WTC11 (cell line): ENCODE measurements around the gene SDHC. TPM values are rescaled to one million over a fixed set of nuclear protein-coding genes. Genes with fewer than 3 reads are reported as not detected.

Experiments used
- ATAC-seq: fragments of 200-7000 bp; cut with Tn5 transposase; 2 replicates; pipeline ENCODE4 v1.10.0; 2021; ENCODE audit warnings: mild to moderate bottlenecking, moderate library complexity
- CTCF ChIA-PET: fragments of 300-600 bp; sonication (Branson Sonifier 250); formaldehyde crosslinking; loops from one replicate; lab custom pipeline; 2021; ENCODE audit warnings: antibody characterized with exemption; lab: Charles Lee
- POLR2A ChIA-PET: fragments of 350-600 bp; sonication (Branson Sonifier 250); formaldehyde crosslinking; loops from one replicate; lab custom pipeline; 2021; ENCODE audit warnings: antibody characterized with exemption; lab: Charles Lee
- DNase-seq: peaks from one replicate; pipeline ENCODE4 v3.0.0; 2021; ENCODE audit warnings: low spot score
- H3K27ac Mint-ChIP-seq: 2 replicates; pipeline ENCODE4 v1.8.0; 2021; ENCODE audit warnings: mixed read lengths
- H3K27me3 Mint-ChIP-seq: 2 replicates; pipeline ENCODE4 v1.8.0; 2021; ENCODE audit warnings: low read depth, mild to moderate bottlenecking, moderate library complexity, mixed read lengths
- H3K36me3 Mint-ChIP-seq: 2 replicates; pipeline ENCODE4 v1.8.0; 2021; ENCODE audit warnings: mixed read lengths
- H3K4me1 Mint-ChIP-seq: 2 replicates; pipeline ENCODE4 v1.8.0; 2022; ENCODE audit warnings: mixed read lengths
- H3K4me3 Mint-ChIP-seq: 2 replicates; pipeline ENCODE4 v1.8.0; 2021; ENCODE audit warnings: mild to moderate bottlenecking, moderate library complexity, mixed read lengths
- H3K9me3 Mint-ChIP-seq: 2 replicates; pipeline ENCODE4 v1.8.0; 2021; ENCODE audit warnings: mixed read lengths
- CBFB ChIP-seq: sonication (generic); formaldehyde crosslinking; IDR thresholded peaks from 2 replicates; pipeline ENCODE4 v1.8.1; 2022; ENCODE audit warnings: mild to moderate bottlenecking, low read depth, missing genetic modification reagents
- EMX1 ChIP-seq: fragments of 250-450 bp; sonication (Bioruptor Pico); IDR thresholded peaks from 2 replicates; pipeline ENCODE4 v1.8.0; 2021; ENCODE audit warnings: mild to moderate bottlenecking
- ETV6 ChIP-seq: sonication (generic); formaldehyde crosslinking; IDR thresholded peaks from 2 replicates; pipeline ENCODE4 v1.8.1; 2022; ENCODE audit warnings: mild to moderate bottlenecking, missing genetic modification reagents
- FOXP1 ChIP-seq: sonication (generic); formaldehyde crosslinking; IDR thresholded peaks from 2 replicates; pipeline ENCODE4 v1.8.0; 2022; ENCODE audit warnings: missing genetic modification reagents, mild to moderate bottlenecking, moderate library complexity, borderline replicate concordance
- HMGA2 ChIP-seq: fragments of 250-450 bp; sonication (Bioruptor Pico); IDR thresholded peaks from 2 replicates; pipeline ENCODE4 v1.4.0; 2021; ENCODE audit warnings: mild to moderate bottlenecking, moderate library complexity
- JAZF1 ChIP-seq: fragments of 250-450 bp; sonication (Bioruptor Pico); IDR thresholded peaks from 2 replicates; pipeline ENCODE4 v1.9.0; 2021; ENCODE audit warnings: moderate library complexity, mild to moderate bottlenecking, inconsistent platforms
- NFYB ChIP-seq: sonication (generic); formaldehyde crosslinking; conservative IDR thresholded peaks from 2 replicates; pipeline ENCODE4 v1.8.0; 2022; ENCODE audit warnings: low read depth, missing genetic modification reagents
- OVOL2 ChIP-seq: fragments of 250-450 bp; sonication (Bioruptor Pico); IDR thresholded peaks from 2 replicates; pipeline ENCODE4 v1.9.0; 2021; ENCODE audit warnings: mild to moderate bottlenecking, borderline replicate concordance
- PRRX2 ChIP-seq: fragments of 250-450 bp; sonication (Bioruptor Pico); IDR thresholded peaks from 2 replicates; pipeline ENCODE4 v1.8.0; 2021; ENCODE audit warnings: mild to moderate bottlenecking
- RELA ChIP-seq: sonication (generic); formaldehyde crosslinking; IDR thresholded peaks from 2 replicates; pipeline ENCODE4 v1.8.1; 2022; ENCODE audit warnings: missing genetic modification reagents, mild to moderate bottlenecking, borderline replicate concordance
- SMAD4 ChIP-seq: sonication (generic); formaldehyde crosslinking; IDR thresholded peaks from 2 replicates; pipeline ENCODE4 v1.8.0; 2022; ENCODE audit warnings: mild to moderate bottlenecking, missing genetic modification reagents
- SP1 ChIP-seq: sonication (generic); formaldehyde crosslinking; conservative IDR thresholded peaks from 2 replicates; pipeline ENCODE4 v1.8.1; 2022; ENCODE audit warnings: missing genetic modification reagents
- TEAD4 ChIP-seq: sonication (generic); formaldehyde crosslinking; IDR thresholded peaks from 2 replicates; pipeline ENCODE4 v1.8.0; 2022; ENCODE audit warnings: mild to moderate bottlenecking, missing genetic modification reagents
- TP53 ChIP-seq: sonication (generic); formaldehyde crosslinking; IDR thresholded peaks from 2 replicates; pipeline ENCODE4 v1.8.1; 2023; ENCODE audit warnings: mild to moderate bottlenecking, missing genetic modification reagents
- ZBTB21 ChIP-seq: sonication (generic); formaldehyde crosslinking; IDR thresholded peaks from 2 replicates; pipeline ENCODE4 v1.8.1; 2023; ENCODE audit warnings: mild to moderate bottlenecking, missing genetic modification reagents, borderline replicate concordance
- ZNF219 ChIP-seq: sonication (generic); formaldehyde crosslinking; IDR thresholded peaks from 2 replicates; pipeline ENCODE4 v1.8.0; 2023; ENCODE audit warnings: missing genetic modification reagents, mild to moderate bottlenecking, borderline replicate concordance
- ZNF317 ChIP-seq: sonication (generic); formaldehyde crosslinking; IDR thresholded peaks from 2 replicates; pipeline ENCODE4 v1.8.1; 2023; ENCODE audit warnings: low read depth, mild to moderate bottlenecking, moderate library complexity, missing genetic modification reagents, borderline replicate concordance
- ZNF416 ChIP-seq: fragments of 250-450 bp; sonication (Bioruptor Pico); IDR thresholded peaks from 2 replicates; pipeline ENCODE4 v1.9.0; 2021; ENCODE audit warnings: mild to moderate bottlenecking, inconsistent platforms
- ZNF423 ChIP-seq: fragments of 250-450 bp; sonication (Bioruptor Pico); IDR thresholded peaks from 2 replicates; pipeline ENCODE4 v2.1.2; 2022; ENCODE audit warnings: mild to moderate bottlenecking, moderate library complexity
- ZNF671 ChIP-seq: fragments of 250-450 bp; sonication (Bioruptor Pico); IDR thresholded peaks from 2 replicates; pipeline ENCODE4 v1.8.0; 2021; ENCODE audit warnings: mild to moderate bottlenecking
- total RNA-seq: library from RNA; stranded (reverse); gene quantifications from 3 replicates; pipeline ENCODE4 v1.2.3, GENCODE V29; 2021
- TF ChIP-seq, protein P1 (sequence below): sonication (generic); formaldehyde crosslinking; IDR thresholded peaks from 2 replicates; pipeline ENCODE4 v1.8.0; 2022; ENCODE audit warnings: missing genetic modification reagents
- TF ChIP-seq, protein P2 (sequence below): sonication (generic); formaldehyde crosslinking; IDR thresholded peaks from 2 replicates; pipeline ENCODE4 v1.8.0; 2022; ENCODE audit warnings: mild to moderate bottlenecking, missing genetic modification reagents
- TF ChIP-seq, protein P3 (sequence below): sonication (generic); formaldehyde crosslinking; IDR thresholded peaks from 2 replicates; pipeline ENCODE4 v1.8.1; 2022; ENCODE audit warnings: mild to moderate bottlenecking, missing genetic modification reagents, moderate library complexity, borderline replicate concordance
- TF ChIP-seq, protein P4 (sequence below): sonication (generic); formaldehyde crosslinking; IDR thresholded peaks from 2 replicates; pipeline ENCODE4 v1.8.0; 2023; ENCODE audit warnings: mild to moderate bottlenecking, missing genetic modification reagents
- TF ChIP-seq, protein P5 (sequence below): sonication (generic); formaldehyde crosslinking; IDR thresholded peaks from 2 replicates; pipeline ENCODE4 v1.8.0; 2022; ENCODE audit warnings: mild to moderate bottlenecking, missing genetic modification reagents

The SDHC gene
- total RNA-seq, 1 experiment from 2014 or later, result 193 TPM

DNA sequence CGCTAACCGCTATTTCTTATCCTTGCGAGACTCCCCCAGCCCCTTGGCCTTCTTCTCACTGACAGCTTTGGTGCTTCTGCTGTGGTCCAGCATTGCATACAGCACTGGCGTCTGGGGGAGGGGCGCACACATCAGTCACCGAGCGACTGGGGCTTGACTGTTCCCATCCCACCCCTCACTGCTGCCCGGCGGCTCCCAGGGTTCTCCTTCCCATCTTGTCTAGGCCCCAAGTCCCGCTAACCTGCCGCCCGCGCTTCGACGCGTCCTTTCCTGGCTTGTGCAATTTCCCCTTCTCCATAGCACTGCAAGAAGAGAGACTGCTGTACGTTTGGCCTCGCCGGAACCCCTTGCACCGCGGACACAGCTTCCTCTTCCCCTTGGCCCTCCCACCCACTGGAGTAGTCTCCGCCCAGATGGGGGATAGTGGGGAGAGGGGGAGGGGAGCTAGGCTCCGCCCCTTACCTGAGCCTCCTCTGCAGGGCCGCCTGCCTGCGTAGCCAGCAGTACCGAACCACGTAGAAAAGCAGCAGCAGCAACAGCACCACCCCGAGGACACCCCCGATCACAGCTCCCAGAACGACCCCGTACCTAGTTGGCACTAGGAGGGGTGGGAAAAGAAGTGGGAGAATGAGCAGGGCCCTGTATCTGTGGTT, 8.2 kb upstream of the SDHC start:
- ChIA-PET CTCF (interaction anchor here (0.6 to 4.8 kb wide), 47 partner anchors 8 to 866 kb away, joined by 3 to 107 read pairs (median 5); partner anchors contain the start of genes ADAMTS4, B4GALT3, CFAP126 and FCER1G), POLR2A (interaction anchor here (0.5 to 2.2 kb wide), 11 partner anchors 8 to 134 kb away, joined by 3 to 18 read pairs (median 5); partner anchors contain the start of genes B4GALT3, PCP4L1, SDHC and TOMM40L)

DNA sequence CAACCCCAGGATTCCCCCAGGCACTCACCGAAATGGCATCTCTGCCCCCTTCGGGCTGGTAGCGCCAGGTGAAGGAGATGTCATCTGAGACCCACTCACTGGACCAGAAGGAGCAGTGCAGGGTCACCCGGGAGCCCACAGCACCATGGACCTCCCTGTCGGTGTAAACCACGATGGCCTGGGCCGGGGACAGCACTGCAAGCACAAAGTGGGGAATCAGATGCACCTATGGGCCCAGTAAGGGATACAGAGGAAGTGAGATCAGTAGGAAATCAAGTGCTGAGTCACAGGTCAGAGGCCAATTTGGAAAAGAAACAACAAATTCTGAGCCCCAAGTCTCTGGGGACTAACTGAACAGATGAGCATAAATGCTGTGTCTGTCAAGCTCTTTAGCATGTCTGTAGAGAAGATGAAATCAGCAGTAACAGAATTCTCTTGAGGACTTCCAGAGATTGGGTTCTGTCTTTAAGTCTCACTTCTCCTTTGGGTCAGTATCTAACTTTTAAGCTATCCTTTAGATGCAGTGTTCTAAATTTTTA, 6.9 kb upstream of the SDHC start:
- H3K27me3 Mint-ChIP-seq, result no peaks in the 10 kb centered on the region; the same call in 1 of the 2 replicates
- ATAC-seq, result no peak
- no peak overlapping the region; the same call in 1 of the 2 replicates for H3K4me3 Mint-ChIP-seq
- no peak for DNase-seq
- no peak overlapping the region for H3K27ac Mint-ChIP-seq
- H3K9me3 Mint-ChIP-seq, result no peaks in the 10 kb centered on the region
- H3K36me3 Mint-ChIP-seq, result no peaks in the 10 kb centered on the region
- ChIA-PET POLR2A (interaction anchor here (2.2 kb wide), 1 partner anchor 81 kb away, joined by 18 read pairs; the partner anchor contains the start of gene TOMM40L), CTCF (interaction anchor here (0.6 to 4.8 kb wide), 6 partner anchors 9 to 84 kb away, joined by 4 to 107 read pairs (median 6); partner anchors contain the start of gene TOMM40L)
- peaks cover 41% of the 10 kb centered on the region for H3K4me1 Mint-ChIP-seq
- TF ChIP-seq SMAD4 (CRISPR knock-in tag), result no peak
- no peak for TF ChIP-seq TEAD4 (CRISPR knock-in tag)
- no peak for TF ChIP-seq ZNF423 (CRISPR knock-in tag)
- TF ChIP-seq ZNF219, result no peak
- no peak for TF ChIP-seq ZNF671 (CRISPR knock-in tag)
- TF ChIP-seq ZNF416 (CRISPR knock-in tag), result no peak
- TF ChIP-seq, protein P1, sequence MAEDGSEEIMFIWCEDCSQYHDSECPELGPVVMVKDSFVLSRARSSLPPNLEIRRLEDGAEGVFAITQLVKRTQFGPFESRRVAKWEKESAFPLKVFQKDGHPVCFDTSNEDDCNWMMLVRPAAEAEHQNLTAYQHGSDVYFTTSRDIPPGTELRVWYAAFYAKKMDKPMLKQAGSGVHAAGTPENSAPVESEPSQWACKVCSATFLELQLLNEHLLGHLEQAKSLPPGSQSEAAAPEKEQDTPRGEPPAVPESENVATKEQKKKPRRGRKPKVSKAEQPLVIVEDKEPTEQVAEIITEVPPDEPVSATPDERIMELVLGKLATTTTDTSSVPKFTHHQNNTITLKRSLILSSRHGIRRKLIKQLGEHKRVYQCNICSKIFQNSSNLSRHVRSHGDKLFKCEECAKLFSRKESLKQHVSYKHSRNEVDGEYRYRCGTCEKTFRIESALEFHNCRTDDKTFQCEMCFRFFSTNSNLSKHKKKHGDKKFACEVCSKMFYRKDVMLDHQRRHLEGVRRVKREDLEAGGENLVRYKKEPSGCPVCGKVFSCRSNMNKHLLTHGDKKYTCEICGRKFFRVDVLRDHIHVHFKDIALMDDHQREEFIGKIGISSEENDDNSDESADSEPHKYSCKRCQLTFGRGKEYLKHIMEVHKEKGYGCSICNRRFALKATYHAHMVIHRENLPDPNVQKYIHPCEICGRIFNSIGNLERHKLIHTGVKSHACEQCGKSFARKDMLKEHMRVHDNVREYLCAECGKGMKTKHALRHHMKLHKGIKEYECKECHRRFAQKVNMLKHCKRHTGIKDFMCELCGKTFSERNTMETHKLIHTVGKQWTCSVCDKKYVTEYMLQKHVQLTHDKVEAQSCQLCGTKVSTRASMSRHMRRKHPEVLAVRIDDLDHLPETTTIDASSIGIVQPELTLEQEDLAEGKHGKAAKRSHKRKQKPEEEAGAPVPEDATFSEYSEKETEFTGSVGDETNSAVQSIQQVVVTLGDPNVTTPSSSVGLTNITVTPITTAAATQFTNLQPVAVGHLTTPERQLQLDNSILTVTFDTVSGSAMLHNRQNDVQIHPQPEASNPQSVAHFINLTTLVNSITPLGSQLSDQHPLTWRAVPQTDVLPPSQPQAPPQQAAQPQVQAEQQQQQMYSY, result no peak
- no peak for TF ChIP-seq CBFB (CRISPR knock-in tag)
- no peak for TF ChIP-seq FOXP1 (CRISPR knock-in tag)

More for the DNA sequence above, 8.2 kb upstream of the SDHC start:
- Mint-ChIP-seq H3K27me3 (no peaks in the 10 kb centered on the region), H3K4me3 (peak overlapping the region; percentile 99), H3K9me3 (no peaks in the 10 kb centered on the region), H3K4me1 (peaks cover 45% of the 10 kb centered on the region), H3K36me3 (no peaks in the 10 kb centered on the region), H3K27ac (peak overlapping the region; percentile 89)
- ATAC-seq, result peak; percentile 97
- DNase-seq, result peak; percentile 98
- peak; percentile 88 for TF ChIP-seq SP1 (CRISPR knock-in tag)
- TF ChIP-seq ZNF317 (CRISPR knock-in tag), result no peak
- TF ChIP-seq, protein P2, sequence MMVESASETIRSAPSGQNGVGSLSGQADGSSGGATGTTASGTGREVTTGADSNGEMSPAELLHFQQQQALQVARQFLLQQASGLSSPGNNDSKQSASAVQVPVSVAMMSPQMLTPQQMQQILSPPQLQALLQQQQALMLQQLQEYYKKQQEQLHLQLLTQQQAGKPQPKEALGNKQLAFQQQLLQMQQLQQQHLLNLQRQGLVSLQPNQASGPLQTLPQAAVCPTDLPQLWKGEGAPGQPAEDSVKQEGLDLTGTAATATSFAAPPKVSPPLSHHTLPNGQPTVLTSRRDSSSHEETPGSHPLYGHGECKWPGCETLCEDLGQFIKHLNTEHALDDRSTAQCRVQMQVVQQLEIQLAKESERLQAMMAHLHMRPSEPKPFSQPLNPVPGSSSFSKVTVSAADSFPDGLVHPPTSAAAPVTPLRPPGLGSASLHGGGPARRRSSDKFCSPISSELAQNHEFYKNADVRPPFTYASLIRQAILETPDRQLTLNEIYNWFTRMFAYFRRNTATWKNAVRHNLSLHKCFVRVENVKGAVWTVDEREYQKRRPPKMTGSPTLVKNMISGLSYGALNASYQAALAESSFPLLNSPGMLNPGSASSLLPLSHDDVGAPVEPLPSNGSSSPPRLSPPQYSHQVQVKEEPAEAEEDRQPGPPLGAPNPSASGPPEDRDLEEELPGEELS (CRISPR knock-in tag), result no peak
- TF ChIP-seq, protein P3, sequence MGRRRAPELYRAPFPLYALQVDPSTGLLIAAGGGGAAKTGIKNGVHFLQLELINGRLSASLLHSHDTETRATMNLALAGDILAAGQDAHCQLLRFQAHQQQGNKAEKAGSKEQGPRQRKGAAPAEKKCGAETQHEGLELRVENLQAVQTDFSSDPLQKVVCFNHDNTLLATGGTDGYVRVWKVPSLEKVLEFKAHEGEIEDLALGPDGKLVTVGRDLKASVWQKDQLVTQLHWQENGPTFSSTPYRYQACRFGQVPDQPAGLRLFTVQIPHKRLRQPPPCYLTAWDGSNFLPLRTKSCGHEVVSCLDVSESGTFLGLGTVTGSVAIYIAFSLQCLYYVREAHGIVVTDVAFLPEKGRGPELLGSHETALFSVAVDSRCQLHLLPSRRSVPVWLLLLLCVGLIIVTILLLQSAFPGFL, result no peak
- 0 out of 2 replicates have a peak, but pooled peaks have one; percentile 55 for TF ChIP-seq ZBTB21
- TF ChIP-seq PRRX2 (CRISPR knock-in tag), result no peak
- TF ChIP-seq NFYB (CRISPR knock-in tag), result no peak
- TF ChIP-seq ETV6 (CRISPR knock-in tag), result peak; percentile 32; the same call in 1 of the 2 replicates
- TF ChIP-seq, protein P4, sequence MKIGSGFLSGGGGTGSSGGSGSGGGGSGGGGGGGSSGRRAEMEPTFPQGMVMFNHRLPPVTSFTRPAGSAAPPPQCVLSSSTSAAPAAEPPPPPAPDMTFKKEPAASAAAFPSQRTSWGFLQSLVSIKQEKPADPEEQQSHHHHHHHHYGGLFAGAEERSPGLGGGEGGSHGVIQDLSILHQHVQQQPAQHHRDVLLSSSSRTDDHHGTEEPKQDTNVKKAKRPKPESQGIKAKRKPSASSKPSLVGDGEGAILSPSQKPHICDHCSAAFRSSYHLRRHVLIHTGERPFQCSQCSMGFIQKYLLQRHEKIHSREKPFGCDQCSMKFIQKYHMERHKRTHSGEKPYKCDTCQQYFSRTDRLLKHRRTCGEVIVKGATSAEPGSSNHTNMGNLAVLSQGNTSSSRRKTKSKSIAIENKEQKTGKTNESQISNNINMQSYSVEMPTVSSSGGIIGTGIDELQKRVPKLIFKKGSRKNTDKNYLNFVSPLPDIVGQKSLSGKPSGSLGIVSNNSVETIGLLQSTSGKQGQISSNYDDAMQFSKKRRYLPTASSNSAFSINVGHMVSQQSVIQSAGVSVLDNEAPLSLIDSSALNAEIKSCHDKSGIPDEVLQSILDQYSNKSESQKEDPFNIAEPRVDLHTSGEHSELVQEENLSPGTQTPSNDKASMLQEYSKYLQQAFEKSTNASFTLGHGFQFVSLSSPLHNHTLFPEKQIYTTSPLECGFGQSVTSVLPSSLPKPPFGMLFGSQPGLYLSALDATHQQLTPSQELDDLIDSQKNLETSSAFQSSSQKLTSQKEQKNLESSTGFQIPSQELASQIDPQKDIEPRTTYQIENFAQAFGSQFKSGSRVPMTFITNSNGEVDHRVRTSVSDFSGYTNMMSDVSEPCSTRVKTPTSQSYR (CRISPR knock-in tag), result peak; percentile 58; the same call in 1 of the 2 replicates
- TF ChIP-seq OVOL2 (CRISPR knock-in tag), result no peak
- no peak for TF ChIP-seq HMGA2 (CRISPR knock-in tag)
- TF ChIP-seq EMX1 (CRISPR knock-in tag), result no peak
- TF ChIP-seq RELA (CRISPR knock-in tag), result 0 out of 2 replicates have a peak, but pooled peaks have one; percentile 25
- TF ChIP-seq JAZF1, result no peak
- TF ChIP-seq, protein P5, sequence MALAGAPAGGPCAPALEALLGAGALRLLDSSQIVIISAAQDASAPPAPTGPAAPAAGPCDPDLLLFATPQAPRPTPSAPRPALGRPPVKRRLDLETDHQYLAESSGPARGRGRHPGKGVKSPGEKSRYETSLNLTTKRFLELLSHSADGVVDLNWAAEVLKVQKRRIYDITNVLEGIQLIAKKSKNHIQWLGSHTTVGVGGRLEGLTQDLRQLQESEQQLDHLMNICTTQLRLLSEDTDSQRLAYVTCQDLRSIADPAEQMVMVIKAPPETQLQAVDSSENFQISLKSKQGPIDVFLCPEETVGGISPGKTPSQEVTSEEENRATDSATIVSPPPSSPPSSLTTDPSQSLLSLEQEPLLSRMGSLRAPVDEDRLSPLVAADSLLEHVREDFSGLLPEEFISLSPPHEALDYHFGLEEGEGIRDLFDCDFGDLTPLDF (CRISPR knock-in tag), result no peak
- TF ChIP-seq TP53 (CRISPR knock-in tag), result 0 out of 2 replicates have a peak, but pooled peaks have one; percentile 37
